ENCODE data around the gene SLC7A10. TPM values are rescaled to one million over a fixed set of nuclear protein-coding genes. Genes with fewer than 3 reads are reported as not detected.

The SLC7A10 gene
- total RNA-seq, 2 experiments from 2014 or later, result not detected

DNA sequence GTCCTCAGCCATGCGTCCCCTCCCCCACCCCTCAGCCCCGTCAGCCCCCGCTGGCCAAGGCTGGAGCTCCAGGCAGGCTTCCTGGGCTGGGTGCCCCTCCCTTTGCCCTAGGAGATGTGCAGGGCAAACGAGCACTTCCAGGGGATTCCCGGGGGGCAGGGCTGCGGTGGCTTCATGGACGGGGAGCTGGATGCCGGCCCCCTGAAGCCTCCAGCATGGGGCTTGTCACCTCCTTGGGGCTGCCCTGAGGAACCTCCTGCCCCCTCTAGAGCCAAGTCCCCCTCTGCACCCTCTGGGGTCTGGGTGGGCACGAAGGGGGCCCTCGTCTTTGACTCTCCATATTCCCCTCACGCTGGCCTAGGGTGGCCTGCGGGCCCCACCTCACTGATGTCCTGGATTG, 25.4 kb upstream of the SLC7A10 start:
- Mint-ChIP-seq H3K36me3 (ENCODE audit: low read depth) (no peaks in the 10 kb centered on the region), H3K27me3 (ENCODE audit: low read depth) (peaks cover 2% of the 10 kb centered on the region), H3K27ac (no peak overlapping the region), H3K4me1 (ENCODE audit: low read depth) (no peaks in the 10 kb centered on the region), H3K4me3 (no peak overlapping the region), H3K9me3 (peaks cover 3% of the 10 kb centered on the region)
- no peak for DNase-seq
- CTCF ChIA-PET, result interaction anchor here (0.6 kb wide), 1 partner anchor 81 kb away, joined by 3 read pairs; no protein-coding TSS in a partner anchor
- intact Hi-C loops (cut with micrococcal nuclease), result no loop called here

DNA sequence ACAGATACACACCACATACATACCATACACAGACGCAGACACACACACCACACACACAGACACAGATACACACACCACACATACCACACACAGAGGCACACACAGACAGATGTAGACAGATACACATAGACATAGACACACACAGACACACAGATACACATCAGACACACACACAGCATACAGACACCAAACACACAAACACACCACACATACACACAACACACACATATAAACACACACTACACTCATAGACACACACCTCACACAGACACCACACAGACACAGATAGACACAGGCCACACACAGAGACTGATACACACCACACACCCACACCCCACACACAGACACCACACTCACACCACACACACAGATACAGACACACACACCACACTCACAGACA, 24.9 kb upstream of the SLC7A10 start:
- Mint-ChIP-seq H3K27ac (no peak overlapping the region), H3K36me3 (ENCODE audit: low read depth) (no peaks in the 10 kb centered on the region), H3K4me3 (no peak overlapping the region), H3K9me3 (peaks cover 3% of the 10 kb centered on the region), H3K27me3 (ENCODE audit: low read depth) (no peaks in the 10 kb centered on the region), H3K4me1 (ENCODE audit: low read depth) (no peaks in the 10 kb centered on the region)
- CTCF ChIA-PET, result interaction anchor here (0.6 kb wide), 1 partner anchor 80 kb away, joined by 3 read pairs; no protein-coding TSS in a partner anchor
- intact Hi-C loops (cut with micrococcal nuclease), result no loop called here
- DNase-seq, result no peak

DNA sequence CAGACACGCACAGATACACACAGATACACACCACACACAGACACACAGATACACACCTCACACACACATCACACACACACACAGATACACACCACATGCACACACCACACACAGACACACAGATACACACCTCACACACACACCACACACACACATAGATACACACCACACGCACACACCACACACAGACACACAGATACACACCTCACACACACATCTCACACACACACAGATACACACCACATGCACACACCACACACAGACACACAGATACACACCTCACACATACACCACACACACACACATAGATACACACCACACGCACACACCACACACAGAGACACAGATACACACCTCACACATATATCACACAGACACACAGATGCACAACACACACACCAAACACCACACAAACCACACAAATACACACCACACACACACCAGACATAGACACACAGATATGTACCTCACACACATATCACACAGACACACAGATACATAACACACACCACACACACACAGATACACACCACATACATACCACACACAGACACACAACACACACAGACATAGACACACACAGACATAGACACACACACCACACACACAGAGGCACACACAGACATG, 24.2 kb upstream of the SLC7A10 start:
- peaks cover 3% of the 10 kb centered on the region for H3K9me3 Mint-ChIP-seq
- no peak for DNase-seq
- intact Hi-C loops (cut with micrococcal nuclease), result no loop called here
- H3K27me3 Mint-ChIP-seq (ENCODE audit: low read depth), result no peaks in the 10 kb centered on the region
- CTCF ChIA-PET, result no interaction called here
- H3K4me1 Mint-ChIP-seq (ENCODE audit: low read depth), result no peaks in the 10 kb centered on the region
- H3K27ac Mint-ChIP-seq, result no peak overlapping the region
- H3K36me3 Mint-ChIP-seq (ENCODE audit: low read depth), result no peaks in the 10 kb centered on the region
- no peak overlapping the region for H3K4me3 Mint-ChIP-seq

DNA sequence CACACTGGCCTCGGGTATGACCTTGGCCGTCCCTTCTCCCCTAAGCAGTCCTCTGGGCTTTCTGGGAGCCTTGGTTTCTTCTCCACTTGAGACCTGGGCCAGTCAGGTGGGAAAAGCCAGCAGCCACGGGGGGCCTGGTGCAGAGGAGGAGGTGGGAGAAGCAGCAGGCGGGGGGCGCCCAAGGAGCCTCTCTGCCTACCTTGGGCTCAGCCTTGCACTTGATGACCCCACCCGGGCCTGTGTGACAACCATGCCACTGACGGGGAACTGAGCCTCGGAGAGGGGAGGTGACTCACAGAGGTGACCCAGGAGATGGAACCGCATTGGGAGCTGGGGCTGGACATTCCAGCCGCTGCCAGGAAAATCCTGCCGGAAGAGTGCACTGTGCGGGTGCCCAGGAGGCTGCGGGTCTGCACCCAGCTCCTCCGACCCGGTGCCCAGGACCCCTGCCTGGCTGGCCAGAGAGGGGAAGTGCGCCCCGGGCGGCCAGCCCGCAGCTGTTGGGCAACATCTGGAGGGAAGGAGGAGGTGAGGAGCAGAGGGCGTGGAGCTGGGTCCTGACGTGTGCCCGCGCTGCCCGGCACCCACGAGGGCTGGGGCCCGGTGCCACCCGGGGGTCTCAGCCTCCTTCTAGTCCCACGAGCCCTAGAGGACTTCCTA, 23.4 kb upstream of the SLC7A10 start:
- Mint-ChIP-seq H3K4me1 (ENCODE audit: low read depth) (no peaks in the 10 kb centered on the region), H3K36me3 (ENCODE audit: low read depth) (no peaks in the 10 kb centered on the region), H3K27ac (no peak overlapping the region), H3K4me3 (no peak overlapping the region), H3K27me3 (ENCODE audit: low read depth) (no peaks in the 10 kb centered on the region), H3K9me3 (peaks cover 3% of the 10 kb centered on the region)
- CTCF ChIA-PET, result no interaction called here
- intact Hi-C loops (cut with micrococcal nuclease), result no loop called here
- no peak for DNase-seq

DNA sequence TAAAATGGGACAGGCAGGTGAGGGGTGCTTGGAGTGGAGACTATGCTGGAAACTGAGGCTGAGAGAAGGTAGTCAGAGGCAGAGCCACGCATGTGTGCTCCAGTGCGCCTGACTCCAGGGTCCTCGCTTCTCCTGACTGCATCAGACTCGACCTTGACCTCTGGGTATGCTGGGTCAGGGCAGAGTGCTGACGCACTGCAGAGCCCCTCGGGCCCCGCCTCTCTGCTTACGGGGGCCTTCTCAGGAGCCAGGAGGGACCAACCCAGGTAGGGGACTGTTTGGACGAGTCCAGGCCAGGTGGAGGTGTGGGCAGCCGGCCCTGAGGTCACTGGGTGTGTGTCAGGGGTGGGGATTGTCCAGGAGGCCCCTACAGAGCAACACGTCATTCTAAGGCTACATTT, 22.9 kb upstream of the SLC7A10 start:
- no peak for DNase-seq
- no peaks in the 10 kb centered on the region for H3K4me1 Mint-ChIP-seq (ENCODE audit: low read depth)
- peaks cover 3% of the 10 kb centered on the region for H3K9me3 Mint-ChIP-seq
- H3K27ac Mint-ChIP-seq, result no peak overlapping the region
- intact Hi-C loops (cut with micrococcal nuclease), result no loop called here
- H3K4me3 Mint-ChIP-seq, result no peak overlapping the region
- CTCF ChIA-PET, result no interaction called here
- H3K36me3 Mint-ChIP-seq (ENCODE audit: low read depth), result no peaks in the 10 kb centered on the region
- H3K27me3 Mint-ChIP-seq (ENCODE audit: low read depth), result no peaks in the 10 kb centered on the region

DNA sequence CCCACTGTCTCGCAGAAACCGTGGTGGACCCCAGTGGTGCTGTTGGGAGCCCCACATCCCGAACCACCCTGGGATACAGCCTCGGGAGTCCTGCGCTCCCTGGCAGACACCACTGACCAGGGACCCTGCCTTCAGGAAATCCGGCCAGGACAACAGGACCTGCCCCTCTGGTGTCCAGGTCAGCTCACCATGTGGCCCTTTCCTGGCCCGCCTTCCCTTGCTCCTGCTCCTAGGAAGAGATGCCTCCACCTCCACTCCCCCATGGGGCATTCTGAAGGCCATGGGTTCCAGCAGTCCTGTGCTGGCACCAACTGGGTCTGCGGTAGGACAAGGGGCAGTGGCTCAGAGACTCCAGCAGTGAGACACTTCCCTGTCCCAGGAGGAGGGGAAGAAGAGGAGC, 22.5 kb upstream of the SLC7A10 start:
- no peak for DNase-seq
- H3K27ac Mint-ChIP-seq, result no peak overlapping the region
- no peaks in the 10 kb centered on the region for H3K4me1 Mint-ChIP-seq (ENCODE audit: low read depth)
- H3K36me3 Mint-ChIP-seq (ENCODE audit: low read depth), result no peaks in the 10 kb centered on the region
- no peak overlapping the region for H3K4me3 Mint-ChIP-seq
- peaks cover 3% of the 10 kb centered on the region for H3K9me3 Mint-ChIP-seq
- H3K27me3 Mint-ChIP-seq (ENCODE audit: low read depth), result no peaks in the 10 kb centered on the region
- intact Hi-C loops (cut with micrococcal nuclease), result no loop called here
- CTCF ChIA-PET, result no interaction called here

DNA sequence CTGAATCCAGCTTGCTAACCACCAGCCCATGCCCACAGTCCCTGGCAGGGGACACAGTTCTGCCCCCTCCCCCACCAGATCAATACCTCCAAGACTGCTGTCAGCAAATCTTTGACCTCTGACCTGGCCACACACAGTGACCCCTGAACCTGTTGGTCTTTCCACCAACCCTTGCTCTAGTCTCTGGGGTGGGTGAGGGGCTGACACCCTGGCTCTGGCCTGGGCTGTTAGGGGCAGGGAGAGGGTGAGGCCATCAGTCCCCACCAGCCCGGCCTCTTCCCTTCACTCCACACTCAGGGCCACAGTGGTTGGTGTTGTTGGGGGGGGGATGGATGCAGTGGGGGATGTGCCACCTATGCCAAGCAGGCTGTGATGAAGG, 21.8 kb upstream of the SLC7A10 start:
- Mint-ChIP-seq H3K4me1 (ENCODE audit: low read depth) (no peaks in the 10 kb centered on the region), H3K36me3 (ENCODE audit: low read depth) (no peaks in the 10 kb centered on the region), H3K27me3 (ENCODE audit: low read depth) (peaks cover 4% of the 10 kb centered on the region), H3K27ac (no peak overlapping the region), H3K9me3 (peaks cover 3% of the 10 kb centered on the region), H3K4me3 (no peak overlapping the region)
- CTCF ChIA-PET, result interaction anchor here (2.9 kb wide), 1 partner anchor 169 kb away, joined by 7 read pairs; no protein-coding TSS in a partner anchor
- intact Hi-C loops (cut with micrococcal nuclease), result no loop called here
- no peak for DNase-seq

DNA sequence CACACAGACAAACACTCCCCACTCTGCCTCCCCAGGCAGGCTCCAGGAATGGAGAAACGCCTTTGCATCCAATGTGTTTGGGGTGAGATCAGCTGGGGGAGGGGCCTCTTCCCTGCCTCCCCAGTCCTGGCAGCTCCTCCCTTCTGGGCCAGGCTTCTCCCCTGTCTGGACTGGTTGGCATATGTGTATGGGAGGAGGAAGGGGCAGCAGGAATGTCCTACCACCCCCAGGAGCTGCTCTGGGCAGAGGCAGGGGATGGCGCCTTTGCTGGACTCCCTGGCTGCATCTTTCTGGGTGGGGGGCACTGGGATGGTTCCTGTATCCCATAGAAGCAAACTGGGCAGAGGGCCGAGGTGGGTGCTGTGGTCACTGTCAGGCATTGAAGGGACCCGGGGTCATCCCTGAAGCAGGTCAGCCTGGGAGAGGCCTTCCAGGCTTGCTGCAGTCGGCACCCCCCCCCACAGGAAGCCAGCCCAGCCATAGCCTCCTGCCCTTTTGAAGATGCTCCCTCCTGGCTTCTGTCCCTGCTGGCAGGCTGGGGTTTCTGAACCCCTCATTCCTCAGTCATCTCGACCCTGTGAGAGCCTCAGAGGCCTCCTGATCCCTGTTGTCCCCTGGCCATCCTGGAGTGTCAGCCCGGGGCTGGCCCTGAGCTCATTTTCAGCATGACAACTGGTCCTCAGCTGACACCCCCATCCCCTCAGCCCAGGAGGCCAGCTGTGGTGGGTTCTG, 21.2 kb upstream of the SLC7A10 start:
- Mint-ChIP-seq H3K27ac (no peak overlapping the region), H3K4me3 (no peak overlapping the region), H3K27me3 (ENCODE audit: low read depth) (peaks cover 5% of the 10 kb centered on the region), H3K36me3 (ENCODE audit: low read depth) (no peaks in the 10 kb centered on the region), H3K9me3 (peaks cover 3% of the 10 kb centered on the region), H3K4me1 (ENCODE audit: low read depth) (no peaks in the 10 kb centered on the region)
- DNase-seq, result no peak
- CTCF ChIA-PET, result interaction anchor here (1.3 to 2.9 kb wide), 2 partner anchors 159 to 169 kb away, joined by 4 to 7 read pairs; no protein-coding TSS in a partner anchor
- intact Hi-C loops (cut with micrococcal nuclease), result no loop called here

DNA sequence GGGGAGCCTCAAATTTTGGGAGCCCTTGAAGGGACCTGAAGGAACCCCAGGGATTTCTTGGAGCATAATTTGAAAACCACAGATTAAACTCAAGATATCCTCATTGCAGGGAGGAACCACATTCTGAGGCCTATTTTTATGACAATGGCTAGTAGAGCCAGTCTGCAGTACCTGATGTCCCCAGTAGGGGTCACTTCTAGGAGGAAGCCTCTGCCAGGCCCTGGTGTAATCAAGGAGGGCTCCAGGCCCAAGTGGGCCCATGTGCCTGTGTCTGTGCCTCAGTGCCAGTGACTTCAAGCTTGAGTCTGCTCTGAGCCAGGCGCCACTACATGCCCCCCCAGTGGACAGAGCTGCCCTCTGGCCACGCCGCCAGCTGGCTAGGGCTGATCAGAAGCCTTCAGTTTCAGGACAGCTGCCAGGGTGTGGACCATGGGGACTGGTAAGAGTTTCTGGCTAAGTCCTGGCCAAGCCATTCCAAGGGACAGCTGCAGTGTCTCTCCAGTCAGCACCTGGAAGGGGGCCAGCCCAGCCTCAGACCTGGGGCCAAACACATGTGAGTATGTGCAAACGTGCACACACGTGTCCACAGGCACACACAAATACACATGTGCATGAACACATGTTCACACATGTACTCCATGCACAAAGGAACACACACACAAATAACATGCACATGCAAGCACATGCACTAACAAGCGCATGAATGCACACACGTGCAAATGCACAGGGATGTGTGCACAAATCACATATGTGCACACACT, 20.5 kb upstream of the SLC7A10 start:
- intact Hi-C loops (cut with micrococcal nuclease), result no loop called here

DNA sequence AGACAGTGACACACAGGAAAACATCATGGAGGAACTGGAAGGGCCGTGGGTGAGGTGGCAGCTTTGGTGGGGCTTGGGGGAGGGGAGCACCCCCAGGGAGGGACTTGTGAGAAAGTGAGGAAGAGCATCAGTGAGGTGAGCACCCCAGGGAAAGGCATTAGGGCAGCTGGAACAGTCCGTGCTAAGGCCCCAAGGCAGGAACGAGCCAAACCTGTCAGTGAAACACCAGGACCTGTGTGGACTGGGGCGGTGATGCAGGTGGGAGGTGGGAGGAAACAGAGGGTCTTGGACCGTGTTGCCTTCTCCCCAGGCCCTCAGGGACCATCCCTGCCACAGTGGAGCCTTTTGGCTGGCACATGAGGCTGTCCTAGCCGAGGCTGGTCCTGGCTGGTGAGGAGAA, 17.3 kb upstream of the SLC7A10 start:
- CTCF ChIA-PET, result interaction anchor here (1.0 to 5.2 kb wide), 3 partner anchors 23 to 165 kb away, joined by 3 to 31 read pairs (median 4); no protein-coding TSS in a partner anchor
- DNase-seq, result no peak
- peaks cover 5% of the 10 kb centered on the region for H3K27me3 Mint-ChIP-seq (ENCODE audit: low read depth)
- H3K4me3 Mint-ChIP-seq, result no peak overlapping the region
- no peaks in the 10 kb centered on the region for H3K36me3 Mint-ChIP-seq (ENCODE audit: low read depth)
- H3K9me3 Mint-ChIP-seq, result peaks cover 3% of the 10 kb centered on the region
- no peak overlapping the region for H3K27ac Mint-ChIP-seq
- no peaks in the 10 kb centered on the region for H3K4me1 Mint-ChIP-seq (ENCODE audit: low read depth)
- intact Hi-C loops (cut with micrococcal nuclease), result loop anchor here (1.0 kb wide), 1 partner anchor 163 kb away; no protein-coding TSS in a partner anchor

More for the DNA sequence above, 20.5 kb upstream of the SLC7A10 start:
- Mint-ChIP-seq H3K27me3 (ENCODE audit: low read depth) (peaks cover 5% of the 10 kb centered on the region), H3K36me3 (ENCODE audit: low read depth) (no peaks in the 10 kb centered on the region), H3K27ac (no peak overlapping the region), H3K4me3 (no peak overlapping the region), H3K4me1 (ENCODE audit: low read depth) (no peaks in the 10 kb centered on the region), H3K9me3 (peaks cover 3% of the 10 kb centered on the region)
- CTCF ChIA-PET, result interaction anchor here (1.2 to 2.9 kb wide), 3 partner anchors 43 to 170 kb away, joined by 3 to 7 read pairs (median 4); no protein-coding TSS in a partner anchor
- peak; percentile 26 for DNase-seq

DNA sequence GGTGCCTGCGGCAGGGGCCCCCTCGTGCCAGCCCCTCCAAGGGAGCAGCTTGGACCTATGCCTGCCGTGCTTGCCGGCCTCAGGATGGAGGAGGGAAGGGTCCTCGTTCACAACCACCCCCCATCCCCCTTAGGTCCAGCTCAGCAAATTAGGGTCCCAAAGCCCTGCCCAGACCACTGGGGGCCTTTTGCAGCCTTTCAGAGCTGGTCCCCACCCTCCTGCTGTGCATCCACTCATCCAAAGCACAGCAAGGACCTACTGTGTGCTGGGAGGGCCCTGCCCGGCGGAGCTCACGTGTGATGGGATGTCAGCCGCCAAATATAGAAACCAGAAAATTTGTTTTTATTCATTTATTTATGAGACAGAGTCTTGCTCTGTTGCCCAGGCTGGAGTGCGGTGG, 16.5 kb upstream of the SLC7A10 start:
- peaks cover 5% of the 10 kb centered on the region for H3K27me3 Mint-ChIP-seq (ENCODE audit: low read depth)
- intact Hi-C loops (cut with micrococcal nuclease), result loop anchor here (1.0 kb wide), 1 partner anchor 164 kb away; no protein-coding TSS in a partner anchor
- CTCF ChIA-PET, result interaction anchor here (0.8 to 5.2 kb wide), 6 partner anchors 24 to 166 kb away, joined by 3 to 31 read pairs (median 4); no protein-coding TSS in a partner anchor
- no peak for DNase-seq
- no peak overlapping the region for H3K27ac Mint-ChIP-seq
- peaks cover 3% of the 10 kb centered on the region for H3K9me3 Mint-ChIP-seq
- no peak overlapping the region for H3K4me3 Mint-ChIP-seq
- H3K4me1 Mint-ChIP-seq (ENCODE audit: low read depth), result no peaks in the 10 kb centered on the region
- H3K36me3 Mint-ChIP-seq (ENCODE audit: low read depth), result no peaks in the 10 kb centered on the region

Data from activated naive CD4-positive, alpha-beta T cell treated with anti-CD3 and anti-CD28 coated beads for 36 hours (primary cell).